Esophagus muscularis mucosa (tissue), 4 donors: ENCODE results near the gene GSTA2. TPM values are rescaled to one million over a fixed set of nuclear protein-coding genes. Genes with fewer than 3 reads are reported as not detected.
A peak's percentile ranks its signal among the peaks of the same experiment; 100 is the strongest.

ENCODE experiments used
- DNase-seq: peaks from one replicate; pipeline ENCODE4 v3.0.0-alpha.2; 2017; ENCODE audit errors: extremely low spot score
- H3K27ac ChIP-seq, 4 donors: fragments of 200-600 bp; sonication (generic); replicated peaks in 1 of 4; 1 replicate in 3 of 4; 2 replicates in 1 of 4; pipeline ENCODE4 v1.5.1; 2016 to 2019; ENCODE audit warnings: mild to moderate bottlenecking in 1 of 4
- H3K27me3 ChIP-seq, 4 donors: fragments of 200-600 bp; sonication (generic); one replicate each; pipeline versions ENCODE4 v1.5.1 to v1.6.0; 2016 to 2019
- H3K36me3 ChIP-seq, 4 donors: fragments of 200-600 bp; sonication (generic); one replicate each; pipeline ENCODE4 v1.5.1; 2016 to 2019
- H3K4me1 ChIP-seq, 4 donors: fragments of 200-600 bp; sonication (generic); one replicate each; pipeline ENCODE4 v1.5.1; 2016 to 2019
- H3K4me3 ChIP-seq, 4 donors: fragments of 200-600 bp; sonication (generic); 1 replicate in 2 of 4; 2 replicates in 2 of 4; pipeline ENCODE4 v1.5.1; 2016 to 2019; ENCODE audit warnings: mild to moderate bottlenecking in 4 of 4, moderate library complexity in 1 of 4
- H3K9me3 ChIP-seq, 4 donors: fragments of 200-600 bp; sonication (generic); 1 replicate in 3 of 4; 2 replicates in 1 of 4; pipeline ENCODE4 v1.5.1; 2016 to 2019
- CTCF ChIP-seq, 3 experiments: fragments of 200-600 bp in 2 of 3; fragments of 450-650 bp in 1 of 3; sonication (generic) in 2 of 3; IDR thresholded peaks; one replicate each; pipeline ENCODE4 v1.5.1; 2017 to 2019; ENCODE audit warnings: antibody characterized with exemption in 3 of 3, mild to moderate bottlenecking in 2 of 3, moderate library complexity in 1 of 3
- EP300 ChIP-seq: sonication (generic); formaldehyde crosslinking; IDR thresholded peaks from one replicate; pipeline ENCODE4 v1.6.1; 2017; ENCODE audit warnings: antibody characterized with exemption
- POLR2A ChIP-seq: fragments of 450-650 bp; IDR thresholded peaks from one replicate; pipeline ENCODE4 v1.6.1; 2017; ENCODE audit warnings: antibody characterized with exemption, moderate library complexity, mild to moderate bottlenecking, low read depth
- POLR2AphosphoS5 ChIP-seq, 2 donors: sonication (generic); formaldehyde crosslinking; IDR thresholded peaks; one replicate each; pipeline ENCODE4 v1.6.1; 2017; ENCODE audit warnings: antibody characterized with exemption in 2 of 2
- WGBS: methylation state at CpG from one replicate; pipeline ENCODE4 v1.1.5; 2018; 5-methylcytosine and 5-hydroxymethylcytosine counted together
- intact Hi-C: fragments of 100-400 bp; cut with DNase I; formaldehyde crosslinking; loops from one replicate; pipeline ENCODE4 v1.15.1; 2023
- total RNA-seq, 4 donors: library from RNA; depleted of rRNA; stranded (reverse); fragments of >200 nt; gene quantifications; one replicate each; pipeline versions ENCODE4 v1.1.0 to v1.2.1, GENCODE V29; 2016

GSTA2 gene
- total RNA-seq, 4 donors from 2014 or later, result not detected

GRCh38 chr6:52725535-52726192 is 37.6 kb downstream of the GSTA2 start:
- Histone ChIP-seq H3K27ac (no peak overlapping the region), H3K36me3 (no peaks in the 10 kb centered on the region), H3K9me3 (no peaks in the 10 kb centered on the region), H3K4me1 (no peaks in the 10 kb centered on the region), H3K27me3 (no peaks in the 10 kb centered on the region), H3K4me3 (no peak overlapping the region)
- intact Hi-C loops, result no loop called here
- TF ChIP-seq EP300 (no peak), CTCF (IDR thresholded peaks at IDR 0.05) (no peak), POLR2AphosphoS5 (IDR thresholded peaks at IDR 0.05) (no peak), POLR2A (no peak)
- no peak for DNase-seq
- 81% methylated on average over 2 of the region's 2 CpGs for WGBS

GRCh38 chr6:52725143-52725534 is 38.1 kb downstream of the GSTA2 start:
- TF ChIP-seq CTCF (IDR thresholded peaks at IDR 0.05) (no peak), EP300 (no peak), POLR2A (no peak), POLR2AphosphoS5 (IDR thresholded peaks at IDR 0.05) (no peak)
- intact Hi-C loops, result no loop called here
- Histone ChIP-seq H3K27ac (no peak overlapping the region), H3K36me3 (no peaks in the 10 kb centered on the region), H3K4me3 (no peak overlapping the region), H3K9me3 (no peaks in the 10 kb centered on the region), H3K27me3 (no peaks in the 10 kb centered on the region), H3K4me1 (no peaks in the 10 kb centered on the region)
- no peak for DNase-seq
- 74% methylated on average over 3 of the region's 3 CpGs for WGBS

- H3K27ac ChIP-seq, result no peak overlapping the region
- DNase-seq, result no peak
- H3K4me1 ChIP-seq, result no peaks in the 10 kb centered on the region
- WGBS, result 77% methylated on average over 13 of the region's 13 CpGs
- no peaks in the 10 kb centered on the region for H3K27me3 ChIP-seq
- no peaks in the 10 kb centered on the region for H3K9me3 ChIP-seq
- TF ChIP-seq EP300 (no peak), POLR2AphosphoS5 (IDR thresholded peaks at IDR 0.05) (no peak), CTCF (IDR thresholded peaks at IDR 0.05) (peak in 1 of 3 experiments; percentile 19), POLR2A (no peak)
- H3K4me3 ChIP-seq, result no peak overlapping the region
- intact Hi-C loops, result no loop called here
- no peaks in the 10 kb centered on the region for H3K36me3 ChIP-seq
Observed at GRCh38 chr6:52724406-52725121, 38.7 kb downstream of the GSTA2 start.

DNA sequence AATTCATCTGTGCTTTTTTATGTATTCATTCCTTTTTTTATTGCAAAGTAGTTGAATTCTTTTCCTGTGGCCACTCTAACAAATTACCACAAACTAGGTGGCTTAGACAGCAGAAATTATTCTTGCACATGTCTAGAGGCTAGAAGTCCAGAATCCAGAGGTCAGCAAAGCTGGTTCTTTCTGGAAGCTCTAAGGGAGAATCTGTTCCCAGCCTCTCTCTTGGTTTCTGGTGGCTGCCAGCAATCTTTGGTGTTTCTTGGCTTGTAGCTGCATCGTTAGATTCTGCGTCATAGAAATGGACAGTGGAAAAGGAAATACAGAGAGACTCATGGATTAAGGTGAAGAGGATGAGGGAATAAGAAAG is 39.3 kb downstream of the GSTA2 start:
- 60% methylated on average over 2 of the region's 2 CpGs for WGBS
- Histone ChIP-seq H3K4me3 (no peak overlapping the region), H3K36me3 (no peaks in the 10 kb centered on the region), H3K4me1 (no peaks in the 10 kb centered on the region), H3K27ac (no peak overlapping the region), H3K27me3 (no peaks in the 10 kb centered on the region), H3K9me3 (no peaks in the 10 kb centered on the region)
- no peak for DNase-seq
- no peak for TF ChIP-seq POLR2AphosphoS5 (IDR thresholded peaks at IDR 0.05)
- no peak for TF ChIP-seq POLR2A
- no peak for TF ChIP-seq CTCF (IDR thresholded peaks at IDR 0.05)
- no peak for TF ChIP-seq EP300
- intact Hi-C loops, result no loop called here

GRCh38 chr6:52720321-52720720 is 43.0 kb downstream of the GSTA2 start:
- H3K27ac ChIP-seq, result no peak overlapping the region
- no peaks in the 10 kb centered on the region for H3K9me3 ChIP-seq
- H3K4me1 ChIP-seq, result no peaks in the 10 kb centered on the region
- no peak overlapping the region for H3K4me3 ChIP-seq
- DNase-seq, result peak; percentile 26
- WGBS, result 57% methylated on average over 2 of the region's 2 CpGs
- H3K27me3 ChIP-seq, result no peaks in the 10 kb centered on the region
- H3K36me3 ChIP-seq, result no peaks in the 10 kb centered on the region
- intact Hi-C loops, result no loop called here
- TF ChIP-seq CTCF (IDR thresholded peaks at IDR 0.05), result no peak
- no peak for TF ChIP-seq POLR2A
- no peak for TF ChIP-seq EP300
- no peak for TF ChIP-seq POLR2AphosphoS5 (IDR thresholded peaks at IDR 0.05)
